OCI-LY3 (cell line): Measurements from ENCODE around the gene ZSCAN2.
A peak's percentile ranks its signal among the peaks of the same experiment; 100 is the strongest.

Experiments
- H2AFZ ChIP-seq: fragments of 200-600, 300-600 bp; shearing (Covaris generic); 2 replicates; pipeline ENCODE4 v1.6.0; 2014; ENCODE audit warnings: antibody characterized with exemption, low read depth, low read length
- H3K27ac ChIP-seq: fragments of 200-600, 300-600 bp; sonication (generic); 2 replicates; pipeline ENCODE4 v1.5.1; 2014; ENCODE audit warnings: mild to moderate bottlenecking, low read length, moderate library complexity, mixed read lengths
- H3K27me3 ChIP-seq: fragments of 200-600, 300-600 bp; sonication (generic); 2 replicates; pipeline ENCODE4 v1.6.1; 2014; ENCODE audit warnings: low read depth, low read length, mixed read lengths
- H3K36me3 ChIP-seq: fragments of 200-600, 300-600 bp; sonication (generic); replicated peaks from 2 replicates; pipeline ENCODE3; 2014; ENCODE audit warnings: low read depth, low read length, mixed read lengths
- H3K4me1 ChIP-seq: fragments of 300-600, 200-600 bp; sonication (generic); 2 replicates; pipeline ENCODE4 v1.6.1; 2014; ENCODE audit warnings: low read length, mixed read lengths
- H3K4me2 ChIP-seq: fragments of 200-600, 300-600 bp; sonication (generic); 2 replicates; pipeline ENCODE4 v1.6.1; 2014; ENCODE audit warnings: low read length, mixed read lengths
- H3K4me3 ChIP-seq: fragments of 300-600, 200-600 bp; sonication (generic); 2 replicates; pipeline ENCODE4 v1.5.1; 2014; ENCODE audit warnings: antibody characterized with exemption, mild to moderate bottlenecking, low read length, moderate library complexity
- H3K79me2 ChIP-seq: fragments of 300-600, 200-600 bp; shearing (Covaris generic); 2 replicates; pipeline ENCODE4 v1.6.1; 2014; ENCODE audit warnings: mild to moderate bottlenecking, low read length, mixed read lengths
- H3K9ac ChIP-seq: fragments of 300-600, 200-600 bp; shearing (Covaris generic); 2 replicates; pipeline ENCODE4 v1.6.0; 2014; ENCODE audit warnings: mild to moderate bottlenecking, low read length, moderate library complexity
- H3K9me3 ChIP-seq: fragments of 200-600, 300-600 bp; shearing (Covaris generic); 2 replicates; pipeline ENCODE4 v1.6.1; 2014; ENCODE audit warnings: low read length, mixed read lengths; ENCODE audit not compliant: insufficient read depth
- H4K20me1 ChIP-seq: fragments of 200-600, 300-600 bp; sonication (generic); 2 replicates; pipeline ENCODE4 v1.6.1; 2016; ENCODE audit warnings: low read length, mixed read lengths; ENCODE audit not compliant: insufficient read depth
- CTCF ChIP-seq: fragments of 200-600, 300-600 bp; sonication (generic); IDR thresholded peaks from 2 replicates; pipeline ENCODE4 v1.5.1; 2014; ENCODE audit warnings: antibody characterized with exemption, low read length, low read depth
- EZH2phosphoT487 ChIP-seq: fragments of 200-600 bp; shearing (Covaris generic); IDR thresholded peaks from 2 replicates; pipeline ENCODE4 v1.6.1; 2018; ENCODE audit warnings: antibody characterized with exemption, mixed run types, low read depth

Gene ZSCAN2

GRCh38 chr15:84590406-84590805 is 10.4 kb upstream of the ZSCAN2 start:
- H2AFZ ChIP-seq, result no peak overlapping the region
- no peaks in the 10 kb centered on the region for H3K79me2 ChIP-seq
- no peak overlapping the region for H3K4me3 ChIP-seq
- H3K36me3 ChIP-seq, result no peaks in the 10 kb centered on the region
- no peaks in the 10 kb centered on the region for H3K9me3 ChIP-seq
- H3K27me3 ChIP-seq, result peaks cover 31% of the 10 kb centered on the region
- no peaks in the 10 kb centered on the region for H4K20me1 ChIP-seq
- H3K27ac ChIP-seq, result no peak overlapping the region
- H3K9ac ChIP-seq, result no peak overlapping the region
- H3K4me1 ChIP-seq, result peaks cover 3% of the 10 kb centered on the region; the same call in 1 of the 2 replicates
- H3K4me2 ChIP-seq, result no peak overlapping the region
- TF ChIP-seq EZH2phosphoT487, result no peak
- no peak for TF ChIP-seq CTCF

- TF ChIP-seq CTCF (no peak), EZH2phosphoT487 (no peak)
- peaks cover 29% of the 10 kb centered on the region for H3K27me3 ChIP-seq
- H3K9ac ChIP-seq, result no peak overlapping the region
- H3K9me3 ChIP-seq, result no peaks in the 10 kb centered on the region
- H3K4me2 ChIP-seq, result no peak overlapping the region
- H3K4me1 ChIP-seq, result peaks cover 3% of the 10 kb centered on the region; the same call in 1 of the 2 replicates
- no peaks in the 10 kb centered on the region for H3K79me2 ChIP-seq
- H4K20me1 ChIP-seq, result no peaks in the 10 kb centered on the region
- no peak overlapping the region for H3K27ac ChIP-seq
- no peaks in the 10 kb centered on the region for H3K36me3 ChIP-seq
- 0 out of 2 replicates have a peak overlapping the region, but pooled peaks have one; percentile 8 for H2AFZ ChIP-seq
- H3K4me3 ChIP-seq, result no peak overlapping the region
Measured at GRCh38 chr15:84591815-84592214, 9.0 kb upstream of the ZSCAN2 start.

GRCh38 chr15:84594617-84595290 is 6.1 kb upstream of the ZSCAN2 start:
- Histone ChIP-seq H3K4me2 (no peak overlapping the region), H2AFZ (no peak overlapping the region), H3K27me3 (peaks cover 24% of the 10 kb centered on the region), H3K4me1 (peaks cover 16% of the 10 kb centered on the region), H3K9ac (no peak overlapping the region), H3K36me3 (no peaks in the 10 kb centered on the region), H3K27ac (no peak overlapping the region), H4K20me1 (no peaks in the 10 kb centered on the region), H3K9me3 (no peaks in the 10 kb centered on the region), H3K79me2 (no peaks in the 10 kb centered on the region), H3K4me3 (no peak overlapping the region)
- TF ChIP-seq CTCF (no peak), EZH2phosphoT487 (no peak)

- H3K27me3 ChIP-seq, result peaks cover 17% of the 10 kb centered on the region
Measured at GRCh38 chr15:84595660-84596059, 5.1 kb upstream of the ZSCAN2 start.

More at GRCh38 chr15:84595660-84596059, 5.1 kb upstream of the ZSCAN2 start:
- peaks cover 16% of the 10 kb centered on the region for H3K4me1 ChIP-seq
- no peaks in the 10 kb centered on the region for H4K20me1 ChIP-seq
- H2AFZ ChIP-seq, result no peak overlapping the region
- H3K9ac ChIP-seq, result no peak overlapping the region
- H3K4me3 ChIP-seq, result no peak overlapping the region
- TF ChIP-seq CTCF (no peak), EZH2phosphoT487 (no peak)
- no peaks in the 10 kb centered on the region for H3K79me2 ChIP-seq
- H3K36me3 ChIP-seq, result no peaks in the 10 kb centered on the region
- no peak overlapping the region for H3K27ac ChIP-seq
- H3K4me2 ChIP-seq, result no peak overlapping the region
- no peaks in the 10 kb centered on the region for H3K9me3 ChIP-seq
